GM12878 (cell line): Measurements from ENCODE around the gene ANKS1A. TPM values are rescaled to one million over a fixed set of nuclear protein-coding genes. Genes with fewer than 3 reads are reported as not detected.

Experiments
- ATAC-seq: fragments of 200-7000 bp; cut with Tn5 transposase; 3 replicates; pipeline ENCODE4 v1.9.1; 2020; ENCODE audit warnings: mild to moderate bottlenecking, moderate library complexity
- BruUV-seq: library from RNA; stranded (reverse); fragments of 400-500 nt; replicated peaks from 2 replicates; lab custom pipeline; 2021; lab: Mats Ljungman, UMichigan
- CTCF ChIA-PET: fragments of 300-600 bp; sonication (Branson Sonifier 250); formaldehyde crosslinking; extraction: SDS; loops from one replicate; lab custom pipeline; 2021; ENCODE audit warnings: inconsistent platforms; lab: Yijun Ruan, JAX
- POLR2A ChIA-PET: fragments of 350-600 bp; formaldehyde crosslinking; extraction: SDS; loops from one replicate; lab custom pipeline; 2021; ENCODE audit warnings: inconsistent platforms; lab: Charles Lee
- RAD21 ChIA-PET: fragments of 300-600 bp; sonication (Branson Sonifier 250); formaldehyde crosslinking; loops from one replicate; lab custom pipeline; 2023; ENCODE audit warnings: antibody characterized with exemption; ENCODE audit not compliant: unreplicated experiment; lab: Charles Lee
- SMC1A ChIA-PET: fragments of 300-600 bp; sonication (Branson Sonifier 250); formaldehyde crosslinking; loops from one replicate; lab custom pipeline; 2023; ENCODE audit not compliant: unreplicated experiment, uncharacterized antibody; lab: Charles Lee
- DNase-seq: peaks from one replicate; pipeline ENCODE4 v3.0.0-alpha.2; 2011; ENCODE audit warnings: low read depth, low spot score
- FAIRE-seq: peaks from 3 replicates; lab custom pipeline; 2011; peaks lifted over from hg19 to GRCh38; lab: Jason Lieb, UNC
- H2AFZ ChIP-seq: 2 replicates; pipeline ENCODE4 v1.6.0; 2011; ENCODE audit warnings: low read depth, low read length, control low read depth; ENCODE audit not compliant: control insufficient read depth
- H3K27ac ChIP-seq: 2 replicates; pipeline ENCODE4 v1.5.1; 2011; ENCODE audit warnings: control low read depth; ENCODE audit not compliant: control insufficient read depth, insufficient read depth
- H3K27me3 ChIP-seq, 2 experiments: replicated peaks in 1 of 2; 2 replicates each; pipeline versions ENCODE4 v1.6.0 to v1.6.1; 2011; ENCODE audit warnings: low read length in 1 of 2; ENCODE audit not compliant: control insufficient read depth in 2 of 2, insufficient read depth in 2 of 2
- H3K36me3 ChIP-seq, 2 experiments: 2 replicates each; pipeline ENCODE4 v1.5.1; 2011; ENCODE audit warnings: low read length in 1 of 2; ENCODE audit not compliant: control insufficient read depth in 2 of 2, insufficient read depth in 2 of 2
- H3K4me1 ChIP-seq: 2 replicates; pipeline ENCODE4 v1.6.1; 2011; ENCODE audit warnings: mild to moderate bottlenecking, low read length, moderate library complexity, mixed read lengths; ENCODE audit not compliant: control insufficient read depth, insufficient read depth
- H3K4me2 ChIP-seq: 2 replicates; pipeline ENCODE4 v1.6.0; 2011; ENCODE audit warnings: control low read depth; ENCODE audit not compliant: control insufficient read depth, insufficient read depth
- H3K4me3 ChIP-seq: fragments of 200-600 bp; sonication (generic); 2 replicates; pipeline ENCODE4 v1.5.1; 2016
- H3K79me2 ChIP-seq: 2 replicates; pipeline ENCODE4 v1.6.0; 2011; ENCODE audit warnings: low read length; ENCODE audit not compliant: control insufficient read depth, insufficient read depth
- H3K9ac ChIP-seq: 2 replicates; pipeline ENCODE4 v1.8.0; 2011; ENCODE audit warnings: low read length, control low read depth, mixed read lengths; ENCODE audit not compliant: control insufficient read depth, insufficient read depth
- H3K9me3 ChIP-seq: replicated peaks from 3 replicates; pipeline ENCODE4 v1.5.1; 2011; ENCODE audit warnings: mild to moderate bottlenecking, low read length; ENCODE audit not compliant: control insufficient read depth, insufficient read depth
- H4K20me1 ChIP-seq: 2 replicates; pipeline ENCODE4 v1.6.0; 2011; ENCODE audit not compliant: control insufficient read depth, insufficient read depth
- CREM ChIP-seq: IDR thresholded peaks from 2 replicates; pipeline ENCODE4 v1.6.1; 2014; ENCODE audit warnings: antibody characterized with exemption, low read depth
- EED ChIP-seq: sonication (generic); IDR thresholded peaks from 2 replicates; pipeline ENCODE4 v1.6.1; 2016; ENCODE audit warnings: antibody characterized with exemption, low read depth
- IKZF1 ChIP-seq: fragments of 450-650 bp; conservative IDR thresholded peaks from 2 replicates; pipeline ENCODE4 v1.6.1; 2017; ENCODE audit warnings: antibody characterized with exemption, mild to moderate bottlenecking
- NFYB ChIP-seq: IDR thresholded peaks from 2 replicates; pipeline ENCODE4 v1.6.1; 2011; ENCODE audit warnings: low read depth, mild to moderate bottlenecking, low read length, improper control_type of control experiment, moderate library complexity; ENCODE audit not compliant: insufficient read depth
- RB1 ChIP-seq: fragments of 450-650 bp; formaldehyde crosslinking; IDR thresholded peaks from 2 replicates; pipeline ENCODE4 v1.6.1; 2017; ENCODE audit warnings: mild to moderate bottlenecking, borderline replicate concordance
- SIN3A ChIP-seq: IDR thresholded peaks from 2 replicates; pipeline ENCODE4 v1.6.1; 2012; ENCODE audit warnings: low read depth, low read length, improper control_type of control experiment
- SMARCA5 ChIP-seq: fragments of 450-650 bp; IDR thresholded peaks from 2 replicates; pipeline ENCODE4 v1.6.1; 2017; ENCODE audit warnings: mild to moderate bottlenecking
- SREBF2 ChIP-seq: IDR thresholded peaks from 2 replicates; pipeline ENCODE4 v1.6.1; 2012; ENCODE audit warnings: mild to moderate bottlenecking, low read length
- ZNF24 ChIP-seq: fragments of 450-650 bp; IDR thresholded peaks from 2 replicates; pipeline ENCODE4 v1.6.1; 2017; ENCODE audit warnings: antibody characterized with exemption, mild to moderate bottlenecking
- ZNF622 ChIP-seq: fragments of 450-650 bp; IDR thresholded peaks from 2 replicates; pipeline ENCODE4 v1.6.1; 2017; ENCODE audit warnings: mild to moderate bottlenecking, inconsistent platforms
- WGBS: methylation state at CpG from one replicate; pipeline ENCODE4 v1.1.6; 2016; ENCODE audit warnings: low lambda C conversion rate; ENCODE audit not compliant: insufficient replicate concordance, insufficient coverage; ENCODE audit errors: missing lambda C conversion rate; 5-methylcytosine and 5-hydroxymethylcytosine counted together
- in situ Hi-C: fragments of 300-500 bp; cut with MboI; formaldehyde crosslinking; loops from 9 replicates; pipeline ENCODE4 v1.14.3; 2018; ENCODE audit warnings: mixed read lengths
- intact Hi-C: fragments of 100-400 bp; cut with micrococcal nuclease; formaldehyde crosslinking; loops from one replicate; pipeline ENCODE4 v1.14.2; 2022; ENCODE audit not compliant: unreplicated experiment
- polyA plus RNA-seq, 11 experiments: library from polyadenylated mRNA; depleted of rRNA in 4 of 11; unstranded in 6 of 11; stranded (reverse) in 5 of 11; fragments of >200 nt; fragmentation: Nextera tagmentation in 4 of 11; fragmentation: Illumina TruSeq in 1 of 11; extraction: Ambion mirVana in 4 of 11; extraction: Trizol in 1 of 11; gene quantifications; 1 replicate in 1 of 11; 2 replicates in 10 of 11; pipeline versions ENCODE4 v1.2.1 to v1.2.3, GENCODE V29; 2011 to 2016; ENCODE audit warnings: inconsistent platforms in 2 of 11, missing spikeins in 2 of 11, low read depth in 1 of 11
- total RNA-seq, 4 experiments: library from RNA; depleted of rRNA in 3 of 4; stranded (reverse); fragments of >200 nt in 3 of 4; fragmentation: Illumina TruSeq in 1 of 4; extraction: Trizol in 1 of 4; gene quantifications; 2 replicates each; pipeline versions ENCODE4 v1.2.1 to v1.2.3, GENCODE V29; 2013 to 2021

ANKS1A gene
- total and polyA plus RNA-seq, 10 of the 15 experiments (the other 5 are each of a cell fraction or from before 2014, with no cell fraction given), result 0.60 to 7.0 (median 3.0) TPM

- TF ChIP-seq EED (no peak), NFYB (no peak)
- CTCF ChIA-PET, result interaction anchor here (1.5 kb wide), 1 partner anchor 66 kb away, joined by 6 read pairs; no protein-coding TSS in a partner anchor
- H3K9ac ChIP-seq, result no peak overlapping the region
- POLR2A ChIA-PET, result interaction anchor here (0.9 kb wide), 1 partner anchor 22 kb away, joined by 3 read pairs; no protein-coding TSS in a partner anchor
- H3K4me1 ChIP-seq, result 0 out of 2 replicates have a peak, but pooled peaks cover 3% of the 10 kb centered on the region
- SMC1A ChIA-PET, result interaction anchor here (0.6 to 1.7 kb wide), 3 partner anchors 45 to 1142 kb away, joined by 3 read pairs; no protein-coding TSS in a partner anchor
- no TSS peak for BruUV-seq
- H3K79me2 ChIP-seq, result no peaks in the 10 kb centered on the region
- 73% methylated on average over 9 of the region's 9 CpGs for WGBS
- H3K4me3 ChIP-seq, result no peak overlapping the region
- H3K27me3 ChIP-seq, result no peaks in the 10 kb centered on the region
- no peaks in the 10 kb centered on the region for H4K20me1 ChIP-seq
- H2AFZ ChIP-seq, result no peak overlapping the region
- H3K36me3 ChIP-seq, result no peaks in the 10 kb centered on the region
- H3K4me2 ChIP-seq, result no peak overlapping the region
- no peaks in the 10 kb centered on the region for H3K9me3 ChIP-seq
- intact Hi-C loops, result no loop called here
- no peak for DNase-seq
- no peak for FAIRE-seq
- ATAC-seq, result no peak
- in situ Hi-C loops, result no loop called here
- no peak overlapping the region for H3K27ac ChIP-seq
- RAD21 ChIA-PET, result no interaction called here
These were observed 163.9 kb downstream of the ANKS1A start for GRCh38 chr6:35052694-35053565.

GRCh38 chr6:35053701-35054100, 164.6 kb downstream of the ANKS1A start:
- H3K4me3 ChIP-seq, result no peak overlapping the region
- ATAC-seq, result no peak
- H3K36me3 ChIP-seq, result no peaks in the 10 kb centered on the region
- DNase-seq, result no peak
- RAD21 ChIA-PET, result interaction anchor here (1.1 kb wide), 1 partner anchor 86 kb away, joined by 4 read pairs; no protein-coding TSS in a partner anchor
- H3K4me2 ChIP-seq, result no peak overlapping the region
- POLR2A ChIA-PET, result no interaction called here
- no peak for TF ChIP-seq SMARCA5
- no peak for TF ChIP-seq CREM
- no peak for TF ChIP-seq ZNF24
- no peak for TF ChIP-seq RB1
- no peak for TF ChIP-seq ZNF622
- TF ChIP-seq SREBF2, result no peak
- TF ChIP-seq SIN3A, result no peak
- no peak for TF ChIP-seq IKZF1
- 85% methylated on average over 3 of the region's 3 CpGs for WGBS
- in situ Hi-C loops, result no loop called here
- H3K9ac ChIP-seq, result no peak overlapping the region
- H3K4me1 ChIP-seq, result 0 out of 2 replicates have a peak, but pooled peaks cover 2% of the 10 kb centered on the region
- no peak overlapping the region for H3K27ac ChIP-seq
- no peaks in the 10 kb centered on the region for H3K27me3 ChIP-seq
- intact Hi-C loops, result no loop called here
- no peaks in the 10 kb centered on the region for H4K20me1 ChIP-seq
- no peaks in the 10 kb centered on the region for H3K9me3 ChIP-seq
- no peak for FAIRE-seq
- H3K79me2 ChIP-seq, result no peaks in the 10 kb centered on the region
- CTCF ChIA-PET, result no interaction called here
- SMC1A ChIA-PET, result interaction anchor here (1.3 kb wide), 1 partner anchor 86 kb away, joined by 3 read pairs; no protein-coding TSS in a partner anchor
- no TSS peak for BruUV-seq
- H2AFZ ChIP-seq, result no peak overlapping the region
